ENCODE results near the gene LGALS9. TPM values are rescaled to one million over a fixed set of nuclear protein-coding genes. Genes with fewer than 3 reads are reported as not detected.
"Not testable (repeated sequence)": the region's sequence is repeated elsewhere in the genome, so short reads cannot be mapped to it uniquely, and the experiment has no call there.

The LGALS9 gene
- polyA plus RNA-seq, 1 of the 3 experiments (the other 2 are of a cell fraction): 0.21 TPM

GRCh38 chr17:27628376-27628775 lies 2.6 kb upstream of the LGALS9 start:
- DNase-seq: no peak
- POLR2A ChIA-PET: no interaction called here
- H3K4me3 ChIP-seq (ENCODE audit: low read depth in 2 of 2, low read length in 1 of 2): no peak overlapping the region
- no peak overlapping the region for H3K27ac ChIP-seq (ENCODE audit: low read depth in 2 of 2, low read length in 1 of 2)
- no peaks in the 10 kb centered on the region for H3K9me2 ChIP-seq
- H3K27me3 ChIP-seq (ENCODE audit: insufficient read depth): no peaks in the 10 kb centered on the region
- no peak overlapping the region for H3K4me2 ChIP-seq
- H3F3A ChIP-seq (replicated peaks; ENCODE audit: insufficient read depth): no peaks in the 10 kb centered on the region
- H3K9me3 ChIP-seq: no peaks in the 10 kb centered on the region
- H3K36me3 ChIP-seq (replicated peaks in 1 of 2; ENCODE audit: control insufficient read depth in 1 of 2, insufficient read depth in 2 of 2, low read length in 1 of 2): peaks cover 2 to 16% of the 10 kb centered on the region in 2 experiments
- TF ChIP-seq JUND (IDR thresholded peaks at IDR 0.05) (no peak), NRF1 (IDR thresholded peaks at IDR 0.05; ENCODE audit: low read depth, low read length) (no peak)
- WGBS (ENCODE audit: low lambda C conversion rate): 97% methylated on average over 5 of the region's 5 CpGs
- CTCF ChIA-PET: interaction anchor here (1.0 to 1.8 kb wide), 2 partner anchors 22 to 26 kb away, joined by 3 to 7 read pairs; no protein-coding TSS in a partner anchor
- H3K9ac ChIP-seq: no peak overlapping the region
- no peaks in the 10 kb centered on the region for H4K20me1 ChIP-seq (ENCODE audit: insufficient read depth)
- H3K4me1 ChIP-seq (ENCODE audit: control insufficient read depth in 1 of 2, insufficient read depth in 2 of 2, low read depth in 1 of 2, low read length in 1 of 2): no peaks in the 10 kb centered on the region; a peak in 1 of 4 replicates
- no peak overlapping the region for H2AFZ ChIP-seq (ENCODE audit: low read depth)
- no peaks in the 10 kb centered on the region for H3K79me2 ChIP-seq (ENCODE audit: insufficient read depth)

- not testable (repeated sequence) for H3K27ac ChIP-seq (ENCODE audit: low read depth in 2 of 2, low read length in 1 of 2); H3K9me2 ChIP-seq; H3K4me3 ChIP-seq (ENCODE audit: low read depth in 2 of 2, low read length in 1 of 2); H2AFZ ChIP-seq (ENCODE audit: low read depth); H3K9me3 ChIP-seq; H4K20me1 ChIP-seq (ENCODE audit: insufficient read depth); H3K4me2 ChIP-seq; H3K4me1 ChIP-seq (ENCODE audit: control insufficient read depth in 1 of 2, insufficient read depth in 2 of 2, low read depth in 1 of 2, low read length in 1 of 2); H3K27me3 ChIP-seq (ENCODE audit: insufficient read depth); DNase-seq; H3K36me3 ChIP-seq (replicated peaks in 1 of 2; ENCODE audit: control insufficient read depth in 1 of 2, insufficient read depth in 2 of 2, low read length in 1 of 2); H3F3A ChIP-seq (replicated peaks; ENCODE audit: insufficient read depth); H3K79me2 ChIP-seq (ENCODE audit: insufficient read depth); H3K9ac ChIP-seq
- ChIA-PET POLR2A (interaction anchor here (0.6 kb wide), 1 partner anchor 624 kb away, joined by 3 read pairs; no protein-coding TSS in a partner anchor), CTCF (interaction anchor here (1.1 to 1.8 kb wide), 2 partner anchors 25 to 392 kb away, joined by 3 to 7 read pairs; no protein-coding TSS in a partner anchor)
- 88% methylated on average over 3 of the region's 3 CpGs for WGBS (ENCODE audit: low lambda C conversion rate)
Measured at GRCh38 chr17:27629260-27629659, 1.7 kb upstream of the LGALS9 start.

GRCh38 chr17:27631411-27631760 lies 398 bp downstream of the LGALS9 start:
- no peaks in the 10 kb centered on the region for H3K79me2 ChIP-seq (ENCODE audit: insufficient read depth)
- ChIA-PET POLR2A (no interaction called here), CTCF (interaction anchor here (1.1 to 1.6 kb wide), 2 partner anchors 19 to 250 kb away, joined by 3 to 9 read pairs; no protein-coding TSS in a partner anchor)
- no peak overlapping the region for H3K27ac ChIP-seq (ENCODE audit: low read depth in 2 of 2, low read length in 1 of 2)
- no peaks in the 10 kb centered on the region for H3K27me3 ChIP-seq (ENCODE audit: insufficient read depth)
- DNase-seq: no peak
- no peaks in the 10 kb centered on the region; a peak in 1 of 4 replicates for H3K4me1 ChIP-seq (ENCODE audit: control insufficient read depth in 1 of 2, insufficient read depth in 2 of 2, low read depth in 1 of 2, low read length in 1 of 2)
- 90% methylated on average over 6 of the region's 6 CpGs for WGBS (ENCODE audit: low lambda C conversion rate)
- H3F3A ChIP-seq (replicated peaks; ENCODE audit: insufficient read depth): no peaks in the 10 kb centered on the region
- no peak overlapping the region for H2AFZ ChIP-seq (ENCODE audit: low read depth)
- H3K4me3 ChIP-seq (ENCODE audit: low read depth in 2 of 2, low read length in 1 of 2): no peak overlapping the region
- TF ChIP-seq GABPA (IDR thresholded peaks at IDR 0.05; ENCODE audit: low read depth): no peak
- no peak for TF ChIP-seq YY1 (IDR thresholded peaks at IDR 0.05; ENCODE audit: low read depth)
- no peak for TF ChIP-seq CHD2 (IDR thresholded peaks at IDR 0.05; ENCODE audit: low read length, partially characterized antibody)
- TF ChIP-seq TEAD4 (IDR thresholded peaks at IDR 0.05; ENCODE audit: borderline replicate concordance, insufficient read depth): no peak
- no peak for TF ChIP-seq FOSL2 (IDR thresholded peaks at IDR 0.05; ENCODE audit: borderline replicate concordance, low read depth)
- TF ChIP-seq SIN3A (IDR thresholded peaks at IDR 0.05; ENCODE audit: borderline replicate concordance, low read depth, low read length): no peak
- TF ChIP-seq EZH2phosphoT487 (IDR thresholded peaks at IDR 0.05; ENCODE audit: borderline replicate concordance, low read depth): no peak
- TF ChIP-seq MXI1 (IDR thresholded peaks at IDR 0.05; ENCODE audit: low read depth, low read length): no peak
- TF ChIP-seq NFIC (IDR thresholded peaks at IDR 0.05; ENCODE audit: borderline replicate concordance): no peak
- TF ChIP-seq IRF3 (IDR thresholded peaks at IDR 0.05; ENCODE audit: low read depth, low read length): no peak
- TF ChIP-seq REST (IDR thresholded peaks at IDR 0.05; ENCODE audit: low read depth, low read length): no peak
- TF ChIP-seq MEF2A (IDR thresholded peaks at IDR 0.05; ENCODE audit: borderline replicate concordance, low read depth): no peak
- H3K9me3 ChIP-seq: no peaks in the 10 kb centered on the region
- no peak overlapping the region for H3K4me2 ChIP-seq
- H3K9ac ChIP-seq: no peak overlapping the region
- peaks cover 0 to 3% of the 10 kb centered on the region in 2 experiments for H3K36me3 ChIP-seq (replicated peaks in 1 of 2; ENCODE audit: control insufficient read depth in 1 of 2, insufficient read depth in 2 of 2, low read length in 1 of 2)
- H4K20me1 ChIP-seq (ENCODE audit: insufficient read depth): no peaks in the 10 kb centered on the region
- H3K9me2 ChIP-seq: no peaks in the 10 kb centered on the region
